GM19467 (cell line): ENCODE measurements around the gene ATXN3.

ENCODE experiments used
- ATAC-seq: cut with Tn5 transposase; IDR thresholded peaks from one replicate; pipeline ENCODE4 v1.9.1; 2021; ENCODE audit warnings: mild to moderate bottlenecking, moderate library complexity; ENCODE audit not compliant: unreplicated experiment

ATXN3 gene

GRCh38 chr14:92012121-92012748 lies 94.1 kb downstream of the ATXN3 start:
- ATAC-seq, result no peak

- ATAC-seq, result no peak
Observed at GRCh38 chr14:92010644-92011043, 95.7 kb downstream of the ATXN3 start.

- ATAC-seq, result no peak
Observed at GRCh38 chr14:92009604-92010003, 96.8 kb downstream of the ATXN3 start.
